HepG2 (cell line): ENCODE measurements around the gene SH3GL2.

Experiments
- CTCF ChIP-seq: sonication (generic); formaldehyde crosslinking; IDR thresholded peaks from 2 replicates; pipeline ENCODE4 v1.5.0; 2020; ENCODE audit warnings: mild to moderate bottlenecking, missing genetic modification reagents, moderate library complexity
- FOXA1 ChIP-seq, 2 experiments: fragments of 450-650 bp in 1 of 2; sonication (generic) in 1 of 2; formaldehyde crosslinking in 1 of 2; IDR thresholded peaks; 2 replicates each; pipeline versions ENCODE4 v1.4.0 to v1.6.1; 2016 to 2020; ENCODE audit warnings: missing genetic modification reagents in 1 of 2
- GTF3A ChIP-seq: sonication (generic); formaldehyde crosslinking; conservative IDR thresholded peaks from 2 replicates; pipeline ENCODE4 v1.4.0; 2020; ENCODE audit warnings: mild to moderate bottlenecking, missing genetic modification reagents
- HNRNPL ChIP-seq: fragments of 200-400 bp; formaldehyde crosslinking; IDR thresholded peaks from 2 replicates; pipeline ENCODE4 v1.6.1; 2017; ENCODE audit warnings: mild to moderate bottlenecking, low read depth, low read length
- MAX ChIP-seq: IDR thresholded peaks from 2 replicates; pipeline ENCODE4 v1.6.1; 2012; ENCODE audit warnings: inconsistent platforms
- POLR2AphosphoS5 ChIP-seq: IDR thresholded peaks from 2 replicates; pipeline ENCODE4 v1.6.1; 2012; ENCODE audit warnings: low read depth, low read length
- REPIN1 ChIP-seq: sonication (generic); formaldehyde crosslinking; IDR thresholded peaks from 2 replicates; pipeline ENCODE4 v1.8.0; 2022; ENCODE audit warnings: missing genetic modification reagents, low read depth, mild to moderate bottlenecking, borderline replicate concordance
- REST ChIP-seq, 2 experiments: IDR thresholded peaks; 2 replicates each; pipeline ENCODE4 v1.6.1; 2011 to 2012; ENCODE audit warnings: low read length in 2 of 2, borderline replicate concordance in 1 of 2, low read depth in 1 of 2, mild to moderate bottlenecking in 1 of 2, moderate library complexity in 1 of 2
- THAP7 ChIP-seq: sonication (generic); formaldehyde crosslinking; IDR thresholded peaks from 2 replicates; pipeline ENCODE4 v1.8.1; 2023; ENCODE audit warnings: mild to moderate bottlenecking, missing genetic modification reagents
- TRIM24 ChIP-seq: sonication (generic); formaldehyde crosslinking; IDR thresholded peaks from 2 replicates; pipeline ENCODE4 v1.8.0; 2022; ENCODE audit warnings: mild to moderate bottlenecking, missing genetic modification reagents
- ZBTB3 ChIP-seq: sonication (generic); formaldehyde crosslinking; IDR thresholded peaks from 2 replicates; pipeline ENCODE4 v1.4.0; 2020; ENCODE audit warnings: low read depth, mild to moderate bottlenecking, moderate library complexity, missing genetic modification reagents, borderline replicate concordance
- ZNF24 ChIP-seq: fragments of 450-650 bp; IDR thresholded peaks from 2 replicates; pipeline ENCODE4 v1.6.1; 2017; ENCODE audit warnings: antibody characterized with exemption, mild to moderate bottlenecking

GRCh38 chr9:17669206-17669605, 90.3 kb downstream of the SH3GL2 start:
- TF ChIP-seq ZNF24, result no peak
- TF ChIP-seq TRIM24 (CRISPR knock-in tag), result no peak
- TF ChIP-seq FOXA1 (IDR thresholded peaks at IDR 0.05), result no peak
- no peak for TF ChIP-seq FOXA1 (CRISPR knock-in tag; IDR thresholded peaks at IDR 0.05)
- TF ChIP-seq HNRNPL, result no peak
- TF ChIP-seq POLR2AphosphoS5, result no peak
- TF ChIP-seq GTF3A (CRISPR knock-in tag), result no peak
- TF ChIP-seq MAX, result no peak
- no peak for TF ChIP-seq REST (IDR thresholded peaks at IDR 0.05; ENCODE audit: borderline replicate concordance in 1 of 2, low read depth in 1 of 2, low read length in 2 of 2)
- no peak for TF ChIP-seq REPIN1
- no peak for TF ChIP-seq CTCF (CRISPR knock-in tag)
- TF ChIP-seq ZBTB3 (CRISPR knock-in tag), result no peak
- no peak for TF ChIP-seq THAP7 (CRISPR knock-in tag)
